GM12892 (cell line): ENCODE data around the gene ABCA5.

Experiments used
- POLR2A ChIP-seq: IDR thresholded peaks from 2 replicates; pipeline ENCODE4 v1.6.1; 2011; ENCODE audit warnings: low read depth, low read length, control low read depth
- POLR2AphosphoS5 ChIP-seq: IDR thresholded peaks from 2 replicates; pipeline ENCODE4 v1.6.1; 2011; ENCODE audit warnings: low read depth, low read length, control low read depth
- TAF1 ChIP-seq: IDR thresholded peaks from 2 replicates; pipeline ENCODE4 v1.6.1; 2011; ENCODE audit warnings: low read depth, mild to moderate bottlenecking, control low read depth, low read length, borderline replicate concordance

GRCh38 chr17:69239611-69240600, 87.0 kb downstream of the ABCA5 start:
- TF ChIP-seq POLR2AphosphoS5 = no peak
- no peak for TF ChIP-seq POLR2A
- no peak for TF ChIP-seq TAF1
